GM12891 (cell line): Measurements from ENCODE around the gene MFF.
A peak's percentile ranks its signal among the peaks of the same experiment; 100 is the strongest.

Experiments
- DNase-seq: peaks from one replicate; pipeline ENCODE4 v3.0.0; 2011; ENCODE audit warnings: low spot score; ENCODE audit not compliant: insufficient read length
- FAIRE-seq: peaks from 2 replicates; lab custom pipeline; 2011; peaks lifted over from hg19 to GRCh38; lab: Jason Lieb, UNC
- PAX5 ChIP-seq: IDR thresholded peaks from 2 replicates; pipeline ENCODE4 v1.6.1; 2011; ENCODE audit warnings: low read length, moderate library complexity, mild to moderate bottlenecking; ENCODE audit not compliant: insufficient read depth, severe bottlenecking
- POLR2A ChIP-seq: IDR thresholded peaks from 2 replicates; pipeline ENCODE4 v1.6.1; 2011; ENCODE audit warnings: low read depth, low read length, control low read depth
- POLR2AphosphoS5 ChIP-seq: IDR thresholded peaks from 2 replicates; pipeline ENCODE4 v1.6.1; 2011; ENCODE audit warnings: low read depth, low read length, control low read depth
- POU2F2 ChIP-seq: IDR thresholded peaks from 2 replicates; pipeline ENCODE4 v1.6.1; 2011; ENCODE audit warnings: low read depth, mild to moderate bottlenecking, control low read depth, low read length, moderate library complexity
- SPI1 ChIP-seq: IDR thresholded peaks from 2 replicates; pipeline ENCODE4 v1.6.1; 2011; ENCODE audit warnings: low read depth, low read length, control low read depth
- TAF1 ChIP-seq: IDR thresholded peaks from 2 replicates; pipeline ENCODE4 v1.6.1; 2011; ENCODE audit warnings: low read depth, low read length, control low read depth

The MFF gene

GRCh38 chr2:227335713-227336112 is 10.7 kb downstream of the MFF start:
- TF ChIP-seq POLR2A: no peak
- TF ChIP-seq SPI1: no peak
- no peak for TF ChIP-seq PAX5
- no peak for TF ChIP-seq TAF1
- no peak for TF ChIP-seq POLR2AphosphoS5
- no peak for TF ChIP-seq POU2F2
- DNase-seq: no peak
- no peak for FAIRE-seq

GRCh38 chr2:227337442-227337841 is 12.4 kb downstream of the MFF start:
- no peak for TF ChIP-seq POLR2A
- no peak for TF ChIP-seq POU2F2
- no peak for TF ChIP-seq SPI1
- no peak for TF ChIP-seq TAF1
- no peak for TF ChIP-seq POLR2AphosphoS5
- TF ChIP-seq PAX5: no peak
- no peak for FAIRE-seq
- DNase-seq: no peak

- TF ChIP-seq POLR2A: no peak
- TF ChIP-seq POU2F2: no peak
- TF ChIP-seq TAF1: no peak
- no peak for TF ChIP-seq SPI1
- no peak for TF ChIP-seq PAX5
- TF ChIP-seq POLR2AphosphoS5: no peak
- FAIRE-seq (peak; percentile 9), DNase-seq (no peak)
Measured at GRCh38 chr2:227339098-227339599, 14.1 kb downstream of the MFF start.

- DNase-seq (no peak), FAIRE-seq (no peak)
- TF ChIP-seq PAX5 (no peak), SPI1 (no peak), POLR2A (no peak), POU2F2 (no peak), TAF1 (no peak), POLR2AphosphoS5 (no peak)
Measured at GRCh38 chr2:227340106-227340505, 15.1 kb downstream of the MFF start.

GRCh38 chr2:227341553-227341952 is 16.5 kb downstream of the MFF start:
- FAIRE-seq: no peak
- TF ChIP-seq POLR2A (no peak), TAF1 (no peak), SPI1 (no peak), PAX5 (no peak), POLR2AphosphoS5 (no peak), POU2F2 (no peak)
- no peak for DNase-seq

- FAIRE-seq (no peak), DNase-seq (no peak)
- peak; percentile 29; the same call in 1 of the 2 replicates for TF ChIP-seq SPI1
- TF ChIP-seq TAF1: no peak
Measured at GRCh38 chr2:227344231-227344630, 19.2 kb downstream of the MFF start.

- TF ChIP-seq PAX5 (no peak), TAF1 (no peak), SPI1 (no peak), POLR2AphosphoS5 (no peak)
- no peak for FAIRE-seq
- DNase-seq: no peak
Measured at GRCh38 chr2:227347117-227347516, 22.1 kb downstream of the MFF start.

- DNase-seq (no peak), FAIRE-seq (no peak)
- TF ChIP-seq TAF1 (no peak), POLR2A (no peak), POLR2AphosphoS5 (no peak), POU2F2 (no peak), PAX5 (no peak), SPI1 (no peak)
Measured at GRCh38 chr2:227348324-227348723, 23.3 kb downstream of the MFF start.

- DNase-seq (no peak), FAIRE-seq (no peak)
- TF ChIP-seq POLR2AphosphoS5 (no peak), SPI1 (no peak), POU2F2 (no peak), PAX5 (no peak), POLR2A (no peak), TAF1 (no peak)
Measured at GRCh38 chr2:227349989-227350612, 25.1 kb downstream of the MFF start.

GRCh38 chr2:227351639-227352038 is 26.6 kb downstream of the MFF start:
- DNase-seq (no peak), FAIRE-seq (no peak)
- TF ChIP-seq POLR2A (no peak), POLR2AphosphoS5 (0 out of 2 replicates have a peak, but pooled peaks have one; percentile 25)
